NCI-H2029 treated with DMSO at 0.1 percent for 48 hours (cell line): ENCODE measurements around the gene CNOT4.
"Not testable (repeated sequence)": the region's sequence is repeated elsewhere in the genome, so short reads cannot be mapped to it uniquely, and the experiment has no call there.

Experiments used
- DNase-seq: peaks from one replicate; lab custom pipeline; 2025; lab: John Stamatoyannopoulos, UW

The CNOT4 gene

GRCh38 chr7:135454060-135454459, 55.8 kb downstream of the CNOT4 start:
- no peak for DNase-seq

GRCh38 chr7:135449436-135449835, 60.5 kb downstream of the CNOT4 start:
- DNase-seq, result no peak

GRCh38 chr7:135448753-135449152, 61.1 kb downstream of the CNOT4 start:
- no peak for DNase-seq

GRCh38 chr7:135447748-135448147, 62.2 kb downstream of the CNOT4 start:
- DNase-seq, result peak; percentile 21

DNA sequence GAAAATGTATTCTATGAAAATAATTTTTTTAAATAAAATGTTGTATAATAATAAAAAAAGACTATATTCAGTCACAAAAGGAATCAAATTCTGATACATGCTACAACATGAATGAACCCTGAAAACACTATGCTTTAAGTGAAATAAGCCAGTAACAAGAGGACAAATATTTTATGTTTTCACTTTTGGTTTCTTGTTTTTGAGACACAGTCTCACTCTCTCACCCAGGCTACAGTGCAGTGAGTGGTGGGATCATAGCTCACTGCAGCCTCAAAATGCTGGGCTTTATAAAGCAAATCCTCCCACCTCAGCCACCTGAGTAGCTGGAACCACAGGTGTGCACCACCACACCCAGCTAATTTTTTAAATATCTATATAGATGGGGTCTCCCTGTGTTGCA, 64.2 kb downstream of the CNOT4 start:
- no peak for DNase-seq

DNA sequence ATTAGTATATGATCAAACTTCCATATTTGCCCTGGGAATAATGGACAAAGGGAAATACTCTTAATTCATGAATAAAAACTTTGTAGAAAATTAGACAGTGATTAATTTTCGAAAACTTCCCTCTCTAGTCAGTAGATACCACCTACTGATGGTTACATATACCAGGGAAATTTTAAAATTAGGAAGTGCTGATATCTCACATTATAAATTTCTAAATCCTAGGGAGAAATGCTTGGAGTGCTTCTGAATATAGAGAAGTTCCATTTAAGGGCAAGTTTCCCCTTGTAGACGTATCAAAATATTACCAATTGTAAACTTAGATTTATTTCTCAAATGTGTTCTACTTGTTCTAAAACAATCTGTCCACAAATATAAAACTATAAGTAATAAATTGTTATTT, 64.6 kb downstream of the CNOT4 start:
- not testable (repeated sequence) for DNase-seq

GRCh38 chr7:135441791-135442190, 68.1 kb downstream of the CNOT4 start:
- DNase-seq, result no peak

DNA sequence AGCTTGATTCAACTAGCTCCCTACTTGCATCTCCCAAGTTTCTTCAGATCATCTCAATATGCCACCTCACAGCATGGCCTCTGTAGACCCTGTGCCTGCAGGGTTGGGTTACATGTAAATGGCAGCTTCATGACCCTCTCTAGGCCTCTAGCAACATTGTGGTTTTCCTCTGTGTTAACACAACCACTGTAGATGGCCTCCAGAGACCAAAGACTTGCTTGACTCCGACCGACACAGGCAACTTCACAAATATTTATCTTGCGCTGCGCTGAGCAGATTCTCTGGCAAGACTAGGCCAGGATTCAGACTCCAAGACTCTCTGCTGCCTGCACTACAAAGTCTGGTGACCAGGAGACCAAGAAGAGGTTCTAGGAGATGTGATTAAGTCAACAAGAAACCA, 75.9 kb downstream of the CNOT4 start:
- no peak for DNase-seq

DNA sequence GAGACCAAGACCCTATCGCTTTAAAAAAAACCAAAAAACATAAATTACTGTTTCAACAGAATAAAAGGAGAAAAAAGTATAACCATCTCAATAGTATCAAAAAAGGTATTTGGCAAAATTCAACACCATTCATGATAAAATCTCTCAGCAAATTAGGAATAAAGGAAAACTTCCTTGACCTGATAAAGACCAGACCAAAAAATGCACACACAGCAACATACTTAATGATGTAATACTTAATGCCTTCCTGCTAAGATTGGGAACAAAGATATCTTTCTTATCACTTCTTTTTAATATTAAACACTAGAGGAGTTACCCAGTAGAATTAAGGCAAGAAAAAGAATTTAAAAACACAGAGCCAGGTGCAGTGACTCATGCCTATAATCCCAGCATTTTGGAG, 79.3 kb downstream of the CNOT4 start:
- no peak for DNase-seq

- DNase-seq, result no peak
Measured at GRCh38 chr7:135428879-135429278, 81.0 kb downstream of the CNOT4 start.

DNA sequence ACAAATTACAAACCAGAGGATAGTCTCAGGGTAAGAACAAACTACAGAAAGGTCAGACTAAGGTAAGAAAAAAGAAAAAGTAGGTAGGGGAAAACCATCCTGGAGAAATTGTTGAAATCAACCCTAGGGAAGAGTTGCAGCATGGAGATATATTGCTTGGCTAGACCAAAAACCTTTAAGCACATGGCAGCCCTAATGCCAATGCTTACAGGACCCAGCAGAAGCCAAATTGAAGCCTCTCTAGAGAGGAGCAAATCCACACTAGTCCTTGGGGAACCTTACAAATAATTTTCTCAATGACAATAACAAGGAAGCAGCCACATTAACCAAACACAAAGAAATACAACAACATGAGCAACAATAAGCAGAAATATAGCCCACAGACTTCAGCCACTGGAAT, 81.9 kb downstream of the CNOT4 start:
- no peak for DNase-seq

DNA sequence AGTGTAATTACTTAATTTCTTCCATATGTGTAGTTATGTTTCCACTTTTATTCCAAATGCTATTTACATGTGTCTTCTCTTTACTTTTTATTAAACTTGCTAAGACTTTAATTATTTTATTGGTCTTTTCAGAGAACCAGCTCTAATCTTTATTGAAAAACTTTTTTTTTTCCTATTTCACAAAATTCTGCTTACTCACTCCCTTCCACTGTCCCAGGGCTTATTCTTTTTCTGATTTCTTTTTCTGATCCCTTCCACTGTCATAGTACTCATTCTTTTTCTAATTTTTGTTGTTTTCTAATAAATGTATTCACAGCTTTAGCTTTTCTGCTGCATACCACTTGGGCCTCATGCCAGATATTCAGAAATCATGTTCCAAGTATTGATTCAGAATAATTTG, 82.7 kb downstream of the CNOT4 start:
- no peak for DNase-seq

DNA sequence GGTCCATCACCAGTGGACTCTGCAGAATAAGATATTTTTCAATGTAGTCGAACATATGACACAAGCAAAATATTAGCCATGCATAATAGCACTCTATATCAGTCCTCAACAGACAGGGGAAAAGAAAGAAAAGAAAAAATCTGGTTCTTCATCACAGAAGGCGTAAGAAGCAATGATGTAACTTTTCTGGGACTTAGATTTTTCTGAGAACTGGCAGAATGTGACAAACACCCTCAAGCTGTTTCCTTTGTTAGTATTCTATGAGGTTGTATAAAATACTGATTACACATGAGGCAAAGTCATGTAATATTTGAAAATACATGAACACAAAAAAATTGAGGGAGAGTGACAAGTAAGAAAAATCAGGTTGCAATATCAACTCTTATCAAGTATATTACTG, 84.9 kb downstream of the CNOT4 start:
- DNase-seq, result no peak

DNA sequence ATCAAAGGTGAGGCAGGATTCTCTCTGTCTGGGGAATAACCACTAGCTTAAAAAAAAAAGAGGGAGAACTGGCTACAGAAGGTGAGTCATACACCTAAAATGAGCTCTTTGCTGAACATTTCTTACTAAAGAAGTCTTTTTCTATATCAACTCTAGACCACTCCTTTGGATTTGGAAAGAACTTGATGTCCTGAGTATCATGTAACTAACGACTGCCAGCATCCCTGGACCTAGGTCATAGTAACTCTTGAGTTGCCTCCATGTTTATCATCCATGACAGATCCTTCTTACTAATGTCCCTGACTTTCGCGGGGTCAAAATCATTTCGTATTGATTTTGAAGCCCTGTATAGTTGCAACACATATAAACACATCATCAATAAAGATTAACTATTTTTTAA, 89.1 kb downstream of the CNOT4 start:
- DNase-seq, result no peak

GRCh38 chr7:135416431-135416830, 93.5 kb downstream of the CNOT4 start:
- no peak for DNase-seq

GRCh38 chr7:135414850-135415439, 95.0 kb downstream of the CNOT4 start:
- no peak for DNase-seq

GRCh38 chr7:135414208-135414607, 95.7 kb downstream of the CNOT4 start:
- no peak for DNase-seq

- no peak for DNase-seq
Measured at GRCh38 chr7:135411098-135411497, 98.8 kb downstream of the CNOT4 start.

DNA sequence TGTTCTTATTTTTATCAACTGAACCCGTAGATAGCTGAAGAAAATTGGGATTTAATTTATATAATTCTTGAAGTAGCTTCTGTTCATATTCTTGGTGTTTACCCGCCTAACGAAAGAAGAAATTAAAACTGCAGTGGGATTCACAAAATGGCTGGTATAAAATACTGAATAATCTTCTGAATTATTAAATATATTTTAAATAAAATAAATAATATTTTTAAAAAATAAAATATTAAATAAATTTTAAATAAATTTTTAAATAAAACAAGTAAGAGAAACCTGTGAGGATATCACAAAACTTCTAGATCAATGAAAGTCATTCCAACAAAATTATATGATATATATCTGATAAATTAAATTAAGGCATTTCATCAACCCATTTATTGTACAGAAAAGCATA, 99.4 kb downstream of the CNOT4 start:
- DNase-seq, result no peak

- DNase-seq, result no peak
Measured at GRCh38 chr7:135409845-135410542, 99.9 kb downstream of the CNOT4 start.

DNA sequence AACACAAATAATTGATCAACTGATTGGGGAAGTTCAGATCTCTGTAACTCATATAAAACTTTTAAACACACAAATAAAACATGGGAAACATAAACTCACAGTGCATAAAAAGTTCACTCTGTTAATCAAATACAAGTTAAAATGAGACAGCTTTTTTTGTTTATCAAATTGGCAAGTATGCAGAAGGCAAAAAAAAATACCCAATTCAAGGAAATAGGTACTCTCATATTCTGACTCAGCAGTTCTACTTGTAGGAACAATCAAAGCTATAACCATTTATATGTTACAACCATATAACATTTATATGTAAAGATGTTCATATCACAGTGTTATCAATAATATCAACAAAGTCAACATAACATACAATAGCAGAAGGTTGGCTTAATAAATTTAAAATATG, 102.0 kb downstream of the CNOT4 start:
- no peak for DNase-seq

DNA sequence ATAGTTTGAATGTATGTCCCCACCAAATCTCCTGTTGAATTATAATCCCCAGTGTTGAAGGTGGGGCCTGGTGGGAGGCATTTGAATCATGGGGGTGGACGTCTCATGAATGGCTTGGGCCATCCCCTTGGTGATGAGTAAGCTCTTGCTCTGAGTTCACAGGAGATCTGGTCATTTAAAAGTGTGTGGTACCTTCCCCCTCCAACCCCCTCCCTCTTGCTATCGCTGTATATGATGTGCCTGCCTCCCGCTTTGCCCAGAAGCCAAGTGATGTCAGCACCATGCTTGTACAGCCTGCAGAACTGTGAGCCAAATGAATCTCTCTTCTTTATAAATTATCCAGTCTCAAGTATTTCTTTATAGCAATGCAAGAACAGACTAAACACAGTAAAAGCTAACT, 103.0 kb downstream of the CNOT4 start:
- no peak for DNase-seq

- DNase-seq, result no peak
Measured at GRCh38 chr7:135405969-135406368, 103.9 kb downstream of the CNOT4 start.

- DNase-seq, result no peak
Measured at GRCh38 chr7:135403302-135403701, 106.6 kb downstream of the CNOT4 start.
